Neural cell (in vitro differentiated cells): ENCODE results near the gene DGCR6.
"Not testable (repeated sequence)": the region's sequence is repeated elsewhere in the genome, so short reads cannot be mapped to it uniquely, and the experiment has no call there.

Experiments
- EZH2 ChIP-seq: fragments of 200-600, 300-800 bp; shearing (Covaris generic), sonication (generic); IDR thresholded peaks from 2 replicates; pipeline ENCODE4 v1.6.1; 2014; ENCODE audit warnings: antibody characterized with exemption, low read length, borderline replicate concordance, mild to moderate bottlenecking; ENCODE audit not compliant: insufficient read depth, poor library complexity, severe bottlenecking
- POLR2AphosphoS5 ChIP-seq: IDR thresholded peaks from 2 replicates; pipeline ENCODE4 v1.6.1; 2012
- RAD21 ChIP-seq: fragments of 450-650 bp; conservative IDR thresholded peaks from 2 replicates; pipeline ENCODE4 v1.6.1; 2014; ENCODE audit warnings: antibody characterized with exemption, mild to moderate bottlenecking, moderate library complexity
- SMC3 ChIP-seq: fragments of 450-650 bp; conservative IDR thresholded peaks from 2 replicates; pipeline ENCODE4 v1.6.1; 2014; ENCODE audit warnings: antibody characterized with exemption, mild to moderate bottlenecking, moderate library complexity; ENCODE audit not compliant: poor library complexity
- TF ChIP-seq, protein P1 (sequence below): fragments of 450-650 bp; IDR thresholded peaks from 2 replicates; pipeline ENCODE4 v1.5.1; 2014; ENCODE audit warnings: antibody characterized with exemption, mild to moderate bottlenecking, moderate library complexity; ENCODE audit not compliant: poor library complexity, severe bottlenecking

- not testable (repeated sequence) for TF ChIP-seq EZH2, POLR2AphosphoS5, RAD21, SMC3
- TF ChIP-seq, protein P1, sequence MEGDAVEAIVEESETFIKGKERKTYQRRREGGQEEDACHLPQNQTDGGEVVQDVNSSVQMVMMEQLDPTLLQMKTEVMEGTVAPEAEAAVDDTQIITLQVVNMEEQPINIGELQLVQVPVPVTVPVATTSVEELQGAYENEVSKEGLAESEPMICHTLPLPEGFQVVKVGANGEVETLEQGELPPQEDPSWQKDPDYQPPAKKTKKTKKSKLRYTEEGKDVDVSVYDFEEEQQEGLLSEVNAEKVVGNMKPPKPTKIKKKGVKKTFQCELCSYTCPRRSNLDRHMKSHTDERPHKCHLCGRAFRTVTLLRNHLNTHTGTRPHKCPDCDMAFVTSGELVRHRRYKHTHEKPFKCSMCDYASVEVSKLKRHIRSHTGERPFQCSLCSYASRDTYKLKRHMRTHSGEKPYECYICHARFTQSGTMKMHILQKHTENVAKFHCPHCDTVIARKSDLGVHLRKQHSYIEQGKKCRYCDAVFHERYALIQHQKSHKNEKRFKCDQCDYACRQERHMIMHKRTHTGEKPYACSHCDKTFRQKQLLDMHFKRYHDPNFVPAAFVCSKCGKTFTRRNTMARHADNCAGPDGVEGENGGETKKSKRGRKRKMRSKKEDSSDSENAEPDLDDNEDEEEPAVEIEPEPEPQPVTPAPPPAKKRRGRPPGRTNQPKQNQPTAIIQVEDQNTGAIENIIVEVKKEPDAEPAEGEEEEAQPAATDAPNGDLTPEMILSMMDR, result not testable (repeated sequence)
Observed at GRCh38 chr22:18957621-18958320, 51.7 kb downstream of the DGCR6 start.
